ENCODE measurements around the gene AGTR1. TPM values are rescaled to one million over a fixed set of nuclear protein-coding genes. Genes with fewer than 3 reads are reported as not detected.
"Not testable (repeated sequence)": the region's sequence is repeated elsewhere in the genome, so short reads cannot be mapped to it uniquely, and the experiment has no call there.

Gene AGTR1
- total RNA-seq, 1 donor from 2014 or later: 2.2 TPM

GRCh38 chr3:148758303-148758884 is 60.7 kb downstream of the AGTR1 start:
- peak; percentile 20 for DNase-seq

DNA sequence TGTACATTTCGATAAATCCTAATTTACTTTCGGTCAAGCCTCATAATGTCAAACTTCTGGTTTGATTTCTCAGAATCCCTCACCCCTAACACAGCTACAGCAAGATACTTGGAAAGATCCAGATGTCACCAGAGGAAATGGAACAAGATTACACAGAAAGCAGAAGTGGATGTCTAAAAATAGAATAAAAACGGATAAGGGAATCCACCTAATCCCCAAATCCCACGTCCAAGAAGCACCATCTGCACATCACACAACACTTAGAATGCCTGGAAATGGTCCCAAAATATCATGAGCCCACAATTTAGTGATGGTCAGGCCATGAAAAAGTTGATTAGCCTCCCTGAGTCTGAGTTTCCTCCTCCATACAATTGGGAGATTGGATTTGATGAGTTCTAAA is 61.7 kb downstream of the AGTR1 start:
- peak; percentile 62 for DNase-seq

GRCh38 chr3:148763156-148763680 is 65.5 kb downstream of the AGTR1 start:
- no peak for DNase-seq

- DNase-seq: no peak
These were observed 66.6 kb downstream of the AGTR1 start for GRCh38 chr3:148763986-148764935.

DNA sequence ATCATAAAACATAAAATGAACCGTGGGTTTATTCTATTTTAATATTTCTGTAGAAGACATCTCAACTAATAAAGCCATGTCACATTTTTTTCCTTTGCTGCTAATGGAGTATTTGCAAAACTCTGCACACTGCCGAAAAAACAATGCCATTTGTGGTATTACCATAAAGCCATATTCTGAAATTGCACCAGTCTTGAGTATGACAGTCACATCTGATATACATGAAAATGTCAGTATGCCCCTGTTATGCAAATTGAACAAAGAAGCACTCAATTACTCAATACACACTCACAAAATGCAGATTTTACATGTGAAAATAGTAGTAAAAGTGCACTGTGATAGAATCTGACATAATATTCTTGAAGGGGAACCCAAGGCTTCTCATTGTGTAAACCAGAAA is 74.7 kb downstream of the AGTR1 start:
- DNase-seq: no peak

DNA sequence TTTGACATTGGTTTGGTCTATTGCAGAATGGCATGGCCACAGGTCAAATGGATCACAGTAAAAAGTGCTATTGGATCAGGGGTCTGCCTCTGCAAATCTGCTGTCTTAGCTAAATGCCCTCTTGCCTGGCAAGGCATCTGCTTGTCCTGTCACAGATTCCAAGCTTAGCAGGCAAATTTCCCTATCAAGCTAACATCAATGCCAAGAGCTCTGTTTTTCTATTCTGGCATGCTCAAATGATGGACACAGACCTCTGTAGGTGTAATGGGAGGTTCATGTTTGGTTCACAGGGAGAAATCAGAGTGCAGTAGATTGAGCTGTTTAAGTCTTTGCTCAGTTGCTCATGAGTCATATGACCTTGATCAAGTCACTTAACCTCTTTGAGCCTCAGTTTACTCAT is 75.1 kb downstream of the AGTR1 start:
- DNase-seq: no peak

DNA sequence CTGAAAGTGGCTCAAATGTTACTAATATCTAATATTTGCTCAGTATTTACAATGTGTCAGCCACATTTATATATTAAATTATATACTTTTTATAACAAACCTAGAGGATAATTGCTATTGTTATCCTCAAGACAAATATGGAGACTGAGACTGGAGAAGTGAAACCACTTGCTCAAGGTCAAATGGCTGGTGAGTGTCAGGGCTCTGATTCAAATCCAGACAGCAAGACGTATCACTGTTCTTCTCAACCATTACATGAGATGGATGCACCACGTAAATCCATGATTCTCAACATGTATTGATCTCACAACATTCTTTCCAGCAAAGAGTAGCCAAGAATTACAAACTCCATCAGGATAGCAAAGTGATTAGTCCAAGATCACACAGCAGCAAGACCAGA is 76.1 kb downstream of the AGTR1 start:
- no peak for DNase-seq

DNA sequence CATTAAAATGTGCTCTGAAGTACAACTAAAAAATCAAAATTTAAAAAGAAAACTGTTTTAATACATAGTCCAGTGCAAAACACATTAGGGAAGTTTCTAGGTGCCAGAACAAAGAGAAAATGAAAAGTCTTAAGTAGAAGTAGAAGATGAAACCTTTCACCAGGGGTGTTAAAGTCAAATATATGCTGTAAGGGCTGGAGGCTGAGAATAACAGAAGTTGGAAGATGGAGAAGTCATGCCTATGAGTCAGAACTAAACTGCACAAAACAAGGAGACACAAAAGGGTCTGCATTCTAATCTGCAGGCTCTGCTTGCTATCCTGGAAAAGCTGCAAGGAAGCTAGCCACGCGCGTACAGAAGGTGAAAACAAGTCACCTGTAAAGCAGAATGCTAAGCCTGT is 81.2 kb downstream of the AGTR1 start:
- DNase-seq: no peak

- DNase-seq: not testable (repeated sequence)
These were observed 87.3 kb downstream of the AGTR1 start for GRCh38 chr3:148785026-148785425.

DNA sequence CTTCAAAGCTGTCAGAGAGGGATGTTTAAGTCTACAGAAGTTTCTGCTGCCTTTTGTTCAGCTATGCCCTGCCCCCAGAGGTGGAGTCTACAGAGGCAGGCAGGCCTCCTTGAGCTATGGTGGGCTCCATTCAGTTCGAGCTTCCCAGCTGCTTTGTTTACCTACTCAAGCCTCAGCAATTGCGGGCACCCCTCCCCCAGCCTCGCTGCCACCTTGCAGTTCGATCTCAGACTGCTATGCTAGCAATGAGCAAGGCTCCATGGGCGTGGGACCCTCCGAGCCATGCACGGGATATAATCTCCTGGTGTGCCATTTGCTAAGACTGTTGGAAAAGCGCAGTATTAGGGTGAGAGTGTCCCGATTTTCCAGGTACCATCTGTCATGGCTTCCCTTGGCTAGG is 88.5 kb downstream of the AGTR1 start:
- not testable (repeated sequence) for DNase-seq

DNA sequence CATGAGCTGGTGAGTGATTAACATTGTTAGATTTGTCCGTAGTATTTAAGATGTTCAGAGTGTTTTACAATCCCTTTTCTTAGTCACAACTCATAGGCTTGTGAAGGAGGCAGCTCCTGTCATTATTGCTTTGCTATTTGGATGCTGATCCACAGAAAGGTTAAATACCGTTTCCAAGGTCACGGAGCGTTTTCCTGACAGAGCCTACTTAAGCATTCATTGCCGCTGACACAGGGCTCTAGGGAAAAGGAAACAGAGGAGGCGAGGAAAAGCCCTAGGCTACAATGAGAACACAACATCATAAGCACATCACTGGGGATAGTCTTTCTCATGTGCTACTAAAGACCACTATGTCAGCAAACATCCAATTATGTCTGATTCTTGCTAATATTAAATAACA is 91.4 kb downstream of the AGTR1 start:
- DNase-seq: peak; percentile 32

DNA sequence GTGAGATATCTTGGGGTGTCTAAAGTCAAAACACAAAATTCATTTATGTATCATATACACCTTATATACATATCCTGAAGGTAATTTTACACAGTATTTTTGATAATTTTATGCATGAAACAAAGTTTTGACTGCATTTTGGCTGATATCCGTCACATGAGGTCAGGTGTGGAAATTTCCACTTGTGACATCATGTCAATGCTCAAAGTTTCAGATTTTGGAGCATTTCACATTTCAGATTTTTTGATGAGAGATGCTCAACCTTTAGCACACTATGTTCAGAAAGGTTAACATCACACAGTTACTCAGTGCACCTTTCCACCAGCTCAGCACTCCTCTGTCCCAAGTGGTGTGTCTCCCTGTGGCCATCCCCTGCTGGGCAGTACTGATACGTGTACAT is 92.2 kb downstream of the AGTR1 start:
- no peak for DNase-seq

GRCh38 chr3:148790370-148790769 is 92.7 kb downstream of the AGTR1 start:
- no peak for DNase-seq

- peak; percentile 87 for DNase-seq
These were observed 93.4 kb downstream of the AGTR1 start for GRCh38 chr3:148790851-148791735.

GRCh38 chr3:148791920-148792319 is 94.2 kb downstream of the AGTR1 start:
- DNase-seq: peak; percentile 12

GRCh38 chr3:148792516-148792915 is 94.8 kb downstream of the AGTR1 start:
- peak; percentile 13 for DNase-seq

Small RNA genes within 50 kb of the gene (small RNA-seq; reads per million reads assigned to genes)
- gene RPL38P1 (ENCODE audit: low replicate concordance): not detected

Other genes starting within 250 kb of the AGTR1 start
- not detected for gene CPB1, start 129.9 kb downstream of the AGTR1 start, total RNA-seq
- gene CPA3, start 167.4 kb downstream of the AGTR1 start, total RNA-seq: 10.2 TPM